Stimulated activated CD8-positive, alpha-beta memory T cell treated with anti-CD3 and anti-CD28 coated beads, Interleukin-12 subunit alpha, Interleukin-12 subunit beta, amount 100 ng/mL, for 4 hours (primary cell): Measurements from ENCODE around the gene SPINT2.
"Not testable (repeated sequence)": the region's sequence is repeated elsewhere in the genome, so short reads cannot be mapped to it uniquely, and the experiment has no call there.

ENCODE experiments used
- DNase-seq: peaks from one replicate; pipeline ENCODE4 v3.0.0-alpha.2; 2020; ENCODE audit warnings: low read depth

Gene SPINT2

GRCh38 chr19:38239816-38240215 is 24.6 kb upstream of the SPINT2 start:
- no peak for DNase-seq

- DNase-seq, result no peak
Measured at GRCh38 chr19:38243279-38243673, 21.1 kb upstream of the SPINT2 start.

- DNase-seq, result no peak
Measured at GRCh38 chr19:38245826-38246498, 18.4 kb upstream of the SPINT2 start.

GRCh38 chr19:38247126-38247525 is 17.2 kb upstream of the SPINT2 start:
- no peak for DNase-seq

- DNase-seq, result no peak
Measured at GRCh38 chr19:38247734-38248268, 16.6 kb upstream of the SPINT2 start.

- no peak for DNase-seq
Measured at GRCh38 chr19:38248421-38248820, 16.0 kb upstream of the SPINT2 start.

GRCh38 chr19:38250428-38250820 is 13.9 kb upstream of the SPINT2 start:
- no peak for DNase-seq

GRCh38 chr19:38250821-38251563 is 13.4 kb upstream of the SPINT2 start:
- DNase-seq, result no peak

- DNase-seq, result no peak
Measured at GRCh38 chr19:38251564-38252051, 12.8 kb upstream of the SPINT2 start.

GRCh38 chr19:38252385-38252784 is 12.0 kb upstream of the SPINT2 start:
- no peak for DNase-seq

GRCh38 chr19:38252941-38253691 is 11.3 kb upstream of the SPINT2 start:
- DNase-seq, result no peak

GRCh38 chr19:38253788-38254187 is 10.6 kb upstream of the SPINT2 start:
- no peak for DNase-seq

GRCh38 chr19:38255383-38256014 is 8.9 kb upstream of the SPINT2 start:
- no peak for DNase-seq

- not testable (repeated sequence) for DNase-seq
Measured at GRCh38 chr19:38261942-38262341, 2.4 kb upstream of the SPINT2 start.

- DNase-seq, result no peak
Measured at GRCh38 chr19:38262585-38263268, 1.6 kb upstream of the SPINT2 start.

GRCh38 chr19:38263689-38264485 is 486 bp upstream of the SPINT2 start:
- peak; percentile 61 for DNase-seq

- no peak for DNase-seq
Measured at GRCh38 chr19:38265213-38265861, 964 bp downstream of the SPINT2 start.

GRCh38 chr19:38265921-38266429 is 1.6 kb downstream of the SPINT2 start:
- no peak for DNase-seq

- no peak for DNase-seq
Measured at GRCh38 chr19:38266981-38267597, 2.7 kb downstream of the SPINT2 start.
